Fibroblast of skin of right biceps (primary cell): ENCODE data around the gene PARD3.
"Not testable (repeated sequence)": the region's sequence is repeated elsewhere in the genome, so short reads cannot be mapped to it uniquely, and the experiment has no call there.

ENCODE experiments used
- DNase-seq: peaks from one replicate; pipeline ENCODE4 v3.0.0-alpha.2; 2013

The PARD3 gene

DNA sequence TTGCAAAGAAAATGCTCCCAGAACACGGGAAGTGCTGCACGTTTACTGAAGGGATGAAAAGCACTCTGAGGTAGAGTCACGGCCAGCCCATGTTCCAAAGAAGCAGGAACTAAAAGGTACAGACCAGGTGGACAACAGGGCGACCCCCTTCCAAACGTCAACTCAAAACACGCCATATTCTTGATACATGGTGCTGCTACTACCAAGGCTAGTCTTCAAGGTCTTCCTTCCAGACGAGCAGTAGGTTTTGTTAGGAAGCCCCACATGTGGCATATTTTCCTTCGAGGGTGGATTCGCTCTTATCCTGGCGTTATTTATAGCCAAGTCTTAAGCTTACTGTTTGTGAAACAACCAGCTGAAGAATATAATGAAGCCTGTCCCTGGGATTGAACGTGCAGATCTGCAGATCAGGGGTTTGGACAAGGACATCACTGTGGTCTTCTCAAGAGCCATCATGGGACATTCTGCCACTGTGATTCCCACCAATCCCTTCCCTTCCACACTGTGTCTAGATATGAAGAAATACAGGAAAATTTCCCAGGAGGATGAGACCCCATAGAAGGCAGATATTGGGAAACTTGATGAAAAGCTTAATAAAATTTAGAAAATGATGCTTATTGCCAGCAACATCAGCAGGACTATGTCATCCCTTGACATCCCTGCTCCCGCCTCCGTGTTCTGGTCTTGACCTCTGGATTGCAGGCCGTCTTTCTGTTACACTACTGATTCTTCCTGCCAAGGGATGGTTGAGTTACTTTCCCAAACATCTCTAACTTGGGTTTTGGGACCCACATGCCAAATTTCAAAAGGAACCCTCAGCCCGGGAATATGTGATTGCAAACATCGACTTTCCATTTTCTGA lies 734.4 kb downstream of the PARD3 start:
- no peak for DNase-seq

DNA sequence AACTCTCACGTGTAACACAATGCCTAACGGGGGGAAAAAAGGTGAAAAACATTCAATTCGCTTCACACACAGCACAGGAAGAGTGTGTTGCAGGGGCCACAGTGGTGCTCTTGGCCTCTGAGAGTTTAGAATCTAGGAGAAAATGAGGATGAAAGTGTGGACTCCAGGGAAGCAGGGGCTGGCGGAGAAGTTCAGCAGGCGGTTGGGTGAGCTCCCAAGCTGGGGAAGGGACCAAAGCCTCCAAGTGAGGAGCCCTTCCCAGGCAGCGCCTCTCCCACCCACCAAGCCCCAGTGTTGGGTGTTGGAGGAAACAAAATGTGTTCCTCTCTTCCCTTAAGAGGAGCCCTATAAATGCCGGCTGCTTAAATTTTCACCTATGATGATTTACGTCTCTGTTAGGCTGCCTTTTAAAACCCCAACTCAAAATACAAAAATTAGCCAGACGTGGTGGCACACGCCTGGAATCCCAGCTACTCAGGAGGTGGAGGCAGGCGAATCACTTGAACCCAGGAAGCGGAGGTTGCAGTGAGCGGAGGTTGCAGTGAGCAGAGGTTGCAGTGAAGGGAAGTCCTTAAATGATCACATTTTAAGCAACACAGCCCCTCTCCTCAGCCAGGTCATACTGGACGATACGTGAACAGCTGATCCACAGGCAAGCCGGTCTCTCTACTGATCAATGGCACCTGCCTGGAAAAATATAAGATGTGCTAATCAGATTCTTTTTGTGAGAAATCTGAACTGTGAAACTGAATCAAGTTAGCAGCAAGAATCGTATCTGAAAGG lies 735.2 kb downstream of the PARD3 start:
- DNase-seq = no peak

DNA sequence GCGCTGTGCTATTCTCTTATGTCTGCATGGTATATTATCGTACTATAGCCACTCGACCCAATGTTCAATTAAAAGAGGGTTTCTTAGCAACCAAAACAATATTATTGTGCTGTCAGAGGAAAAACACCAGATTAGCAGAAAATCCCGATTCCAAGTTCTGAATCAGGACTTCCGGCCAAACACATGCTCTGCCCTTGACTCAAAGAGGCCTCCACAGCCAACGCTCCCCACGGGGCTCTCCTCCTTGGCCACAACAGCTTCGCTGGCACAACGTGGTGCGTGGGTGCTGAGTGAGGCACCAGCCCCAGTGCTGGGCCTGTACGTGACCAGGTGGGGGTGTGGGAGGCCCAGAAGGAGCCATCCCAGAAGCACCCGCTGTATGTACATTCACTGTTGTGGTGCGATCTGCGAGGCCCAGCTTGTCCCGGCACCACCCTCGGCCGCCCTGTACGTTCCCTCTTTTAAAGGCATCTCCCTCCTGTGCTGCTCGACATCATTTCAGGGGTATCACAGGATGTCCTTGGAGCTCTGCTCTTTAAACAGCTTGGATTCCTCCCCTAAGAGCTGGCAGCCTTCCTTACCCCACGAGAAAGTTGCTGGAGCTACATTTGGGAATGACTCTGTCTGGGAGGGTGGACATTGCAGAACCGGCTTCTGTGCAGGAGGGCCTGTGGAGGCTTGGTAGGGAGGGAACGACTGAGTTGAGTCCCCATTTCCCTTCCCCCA lies 736.2 kb downstream of the PARD3 start:
- DNase-seq = peak; percentile 29

DNA sequence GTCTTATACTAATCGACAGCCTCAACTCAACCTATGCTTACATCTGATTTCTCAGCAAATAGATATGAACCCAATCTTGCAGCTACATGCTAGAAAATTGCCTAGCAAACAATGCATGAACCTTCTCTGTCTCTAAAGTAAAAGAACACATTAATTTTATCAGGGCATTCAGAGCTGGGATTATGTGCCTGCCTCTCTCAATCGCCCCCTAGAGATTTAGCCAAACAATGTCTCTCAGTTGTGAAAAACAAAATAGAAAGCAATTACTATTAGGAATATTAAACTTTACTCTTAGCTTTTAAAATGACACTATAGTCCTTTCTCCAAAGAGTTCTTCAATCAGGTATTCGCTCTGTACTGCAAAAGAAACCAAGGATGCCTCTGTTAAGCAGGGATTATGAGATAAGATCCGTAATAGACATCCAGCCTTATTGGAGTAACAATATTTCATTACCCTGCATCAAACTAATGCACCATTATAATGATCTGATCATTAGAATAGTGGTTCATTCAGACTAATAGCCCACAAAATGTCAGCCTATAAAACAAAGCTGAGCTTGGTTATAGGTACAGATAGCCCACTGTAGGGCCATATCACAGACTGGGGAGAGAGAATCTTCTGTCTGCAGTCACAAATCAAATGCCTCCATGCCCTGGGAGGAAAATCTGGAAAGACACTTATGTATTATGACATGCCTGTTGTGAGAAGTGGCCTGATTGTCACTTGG lies 736.9 kb downstream of the PARD3 start:
- no peak for DNase-seq

- no peak for DNase-seq
These were observed 738.7 kb downstream of the PARD3 start for GRCh38 chr10:34076443-34076842.

GRCh38 chr10:34075254-34075926 lies 739.7 kb downstream of the PARD3 start:
- DNase-seq = no peak

DNA sequence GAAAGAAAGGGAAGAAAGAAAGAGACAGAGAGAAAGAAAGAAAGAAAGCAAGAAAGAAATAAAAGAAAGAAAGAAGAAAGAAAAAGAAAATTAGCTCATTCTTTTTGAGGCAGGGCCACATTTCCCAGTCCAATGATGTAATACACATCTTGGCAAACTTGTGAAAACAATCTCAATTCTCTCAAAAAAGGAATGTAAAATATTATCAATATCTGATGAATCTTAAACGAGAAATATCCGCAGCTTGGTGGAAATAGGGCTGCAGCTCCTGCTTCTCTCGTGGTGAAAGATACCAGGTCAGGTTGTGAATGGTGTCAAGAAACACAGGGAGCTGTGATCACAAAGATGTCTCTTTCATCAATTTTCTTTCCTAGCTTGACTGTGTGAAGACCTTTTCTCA lies 741.0 kb downstream of the PARD3 start:
- no peak for DNase-seq

- DNase-seq = not testable (repeated sequence)
These were observed 747.4 kb downstream of the PARD3 start for GRCh38 chr10:34067741-34068140.

- no peak for DNase-seq
These were observed 751.5 kb downstream of the PARD3 start for GRCh38 chr10:34063592-34063991.

DNA sequence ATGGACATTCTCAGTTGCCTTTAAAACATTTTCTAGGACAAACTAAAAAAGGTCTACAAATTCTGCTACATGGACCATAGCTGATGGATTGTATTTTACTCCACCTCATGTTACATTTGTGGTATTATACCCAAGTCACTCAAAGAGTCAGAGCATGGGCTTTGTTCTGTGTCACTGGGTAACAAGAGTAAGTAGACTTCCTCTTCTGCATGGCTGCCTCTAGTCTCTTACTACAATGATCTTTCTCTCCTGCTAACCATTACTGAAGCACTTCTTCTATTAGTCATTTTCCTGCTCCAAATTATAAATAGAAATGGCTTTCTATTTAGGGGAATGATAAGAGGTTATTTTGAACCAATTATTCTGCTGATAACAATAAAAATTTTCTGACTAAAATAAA lies 753.3 kb downstream of the PARD3 start:
- no peak for DNase-seq
